GM12892 (cell line): ENCODE measurements around the gene IMPG2.

Experiments
- POLR2A ChIP-seq: IDR thresholded peaks from 2 replicates; pipeline ENCODE4 v1.6.1; 2011; ENCODE audit warnings: low read depth, low read length, control low read depth
- POLR2AphosphoS5 ChIP-seq: IDR thresholded peaks from 2 replicates; pipeline ENCODE4 v1.6.1; 2011; ENCODE audit warnings: low read depth, low read length, control low read depth
- TAF1 ChIP-seq: IDR thresholded peaks from 2 replicates; pipeline ENCODE4 v1.6.1; 2011; ENCODE audit warnings: low read depth, mild to moderate bottlenecking, control low read depth, low read length, borderline replicate concordance

- TF ChIP-seq POLR2AphosphoS5, result no peak
- TF ChIP-seq POLR2A, result no peak
- no peak for TF ChIP-seq TAF1
Observed at GRCh38 chr3:101303836-101304235, 16.5 kb downstream of the IMPG2 start.
